GM23248 (cell line): ENCODE measurements around the gene ENG. TPM values are rescaled to one million over a fixed set of nuclear protein-coding genes. Genes with fewer than 3 reads are reported as not detected.
A peak's percentile ranks its signal among the peaks of the same experiment; 100 is the strongest.

ENCODE experiments used
- DNase-seq: peaks from one replicate; pipeline ENCODE4 v3.0.0-alpha.2; 2015
- H2AFZ ChIP-seq: fragments of 200-600 bp; sonication (generic); 2 replicates; pipeline ENCODE4 v1.6.1; 2016; ENCODE audit warnings: antibody characterized with exemption
- H3F3A ChIP-seq: fragments of 200-600 bp; sonication (generic); 2 replicates; pipeline ENCODE4 v1.6.1; 2016; ENCODE audit warnings: mild to moderate bottlenecking, antibody characterized with exemption, mixed run types; ENCODE audit not compliant: insufficient read depth
- H3K27ac ChIP-seq: fragments of 200-600 bp; sonication (generic); 2 replicates; pipeline ENCODE4 v1.5.1; 2016; ENCODE audit warnings: mild to moderate bottlenecking
- H3K27me3 ChIP-seq: fragments of 200-600 bp; sonication (generic); replicated peaks from 2 replicates; pipeline ENCODE4 v1.6.1; 2016; ENCODE audit warnings: mild to moderate bottlenecking; ENCODE audit not compliant: insufficient read depth
- H3K36me3 ChIP-seq: fragments of 200-600 bp; sonication (generic); 2 replicates; pipeline ENCODE4 v1.6.1; 2016; ENCODE audit warnings: low read depth, mild to moderate bottlenecking
- H3K4me1 ChIP-seq: fragments of 200-600 bp; sonication (generic); 2 replicates; pipeline ENCODE4 v1.6.1; 2016; ENCODE audit warnings: mild to moderate bottlenecking; ENCODE audit not compliant: insufficient read depth
- H3K4me2 ChIP-seq: fragments of 200-600 bp; sonication (generic); one replicate; pipeline ENCODE4 v1.6.1; 2016; ENCODE audit warnings: mild to moderate bottlenecking; ENCODE audit not compliant: unreplicated experiment
- H3K4me3 ChIP-seq: fragments of 200-600 bp; sonication (generic); 2 replicates; pipeline ENCODE4 v1.5.1; 2016; ENCODE audit warnings: mild to moderate bottlenecking
- H3K79me2 ChIP-seq: fragments of 200-600 bp; sonication (generic); 2 replicates; pipeline ENCODE4 v1.6.1; 2016; ENCODE audit warnings: mild to moderate bottlenecking; ENCODE audit not compliant: insufficient read depth
- H3K9ac ChIP-seq: fragments of 200-600 bp; sonication (generic); 2 replicates; pipeline ENCODE4 v1.6.1; 2016; ENCODE audit warnings: mild to moderate bottlenecking
- H3K9me2 ChIP-seq: fragments of 200-600 bp; sonication (generic); 2 replicates; pipeline ENCODE4 v1.6.1; 2016; ENCODE audit warnings: mixed run types, mild to moderate bottlenecking, moderate library complexity; ENCODE audit not compliant: insufficient read depth
- H3K9me3 ChIP-seq: fragments of 200-600 bp; sonication (generic); one replicate; pipeline ENCODE4 v1.6.1; 2017; ENCODE audit warnings: low read depth
- H4K20me1 ChIP-seq: fragments of 200-600 bp; sonication (generic); 2 replicates; pipeline ENCODE4 v1.6.0; 2016; ENCODE audit not compliant: insufficient read depth
- EZH2 ChIP-seq: fragments of 200-600 bp; sonication (generic); IDR thresholded peaks from 2 replicates; pipeline ENCODE4 v1.6.1; 2018; ENCODE audit warnings: antibody characterized with exemption, mild to moderate bottlenecking; ENCODE audit not compliant: insufficient read depth, poor library complexity, severe bottlenecking
- EZH2phosphoT487 ChIP-seq: fragments of 200-600 bp; sonication (generic); IDR thresholded peaks from 2 replicates; pipeline ENCODE4 v1.6.1; 2018; ENCODE audit warnings: antibody characterized with exemption, moderate library complexity, mild to moderate bottlenecking, low read depth; ENCODE audit not compliant: insufficient read depth
- WGBS, 2 experiments: methylation state at CpG; one replicate each; pipeline ENCODE4 v1.1.6; 2015 to 2017; ENCODE audit warnings: low lambda C conversion rate in 2 of 2, low coverage in 1 of 2; ENCODE audit errors: missing lambda C conversion rate in 2 of 2; 5-methylcytosine and 5-hydroxymethylcytosine counted together
- in situ Hi-C: fragments of 300-500 bp; cut with MboI; formaldehyde crosslinking; loops from 2 replicates; pipeline ENCODE4 v1.15.0; 2020
- polyA plus RNA-seq: library from polyadenylated mRNA; unstranded; fragments of >200 nt; fragmentation: Nextera tagmentation; extraction: Ambion mirVana; gene quantifications from 2 replicates; pipeline ENCODE4 v1.2.1, GENCODE V29; 2016
- total RNA-seq: library from RNA; depleted of rRNA; stranded (reverse); fragments of >200 nt; shearing (Covaris generic); gene quantifications from 2 replicates; pipeline ENCODE4 v1.2.3, GENCODE V29; 2014

ENG gene
- total and polyA plus RNA-seq, 2 experiments from 2014 or later = 54.5 to 226 TPM

DNA sequence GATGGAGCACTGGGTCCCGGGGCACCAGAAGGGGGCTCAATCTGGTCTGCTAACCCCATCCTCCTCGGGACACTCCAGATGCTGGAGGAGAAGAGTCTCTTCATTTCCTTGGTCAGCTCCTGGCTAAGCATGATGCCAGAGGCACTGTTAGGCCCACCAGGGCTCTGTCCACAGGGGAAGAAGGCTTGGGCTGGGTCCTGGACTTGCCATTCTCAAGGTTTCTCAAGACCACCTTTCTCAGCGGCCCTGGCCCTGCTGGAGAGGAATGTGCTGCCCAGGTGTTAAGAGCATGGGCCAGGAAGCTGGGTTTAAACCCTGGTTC is 83.9 kb downstream of the ENG start:
- Histone ChIP-seq H3K27me3 (no peaks in the 10 kb centered on the region), H3K27ac (no peak overlapping the region), H3K9me2 (no peaks in the 10 kb centered on the region), H3K36me3 (no peaks in the 10 kb centered on the region), H3K9ac (no peak overlapping the region), H3F3A (0 out of 2 replicates have a peak, but pooled peaks cover 3% of the 10 kb centered on the region), H3K4me1 (0 out of 2 replicates have a peak, but pooled peaks cover 4% of the 10 kb centered on the region), H4K20me1 (no peaks in the 10 kb centered on the region), H3K4me3 (peak overlapping the region; percentile 69; the same call in 1 of the 2 replicates), H3K4me2 (no peak overlapping the region), H3K79me2 (no peaks in the 10 kb centered on the region), H2AFZ (peak overlapping the region; percentile 75; the same call in 1 of the 2 replicates), H3K9me3 (no peaks in the 10 kb centered on the region)
- 45 to 73% methylated on average over 3 of the region's 3 CpGs for WGBS, 2 experiments
- DNase-seq = no peak
- in situ Hi-C loops = no loop called here
- no peak for TF ChIP-seq EZH2
- no peak for TF ChIP-seq EZH2phosphoT487

DNA sequence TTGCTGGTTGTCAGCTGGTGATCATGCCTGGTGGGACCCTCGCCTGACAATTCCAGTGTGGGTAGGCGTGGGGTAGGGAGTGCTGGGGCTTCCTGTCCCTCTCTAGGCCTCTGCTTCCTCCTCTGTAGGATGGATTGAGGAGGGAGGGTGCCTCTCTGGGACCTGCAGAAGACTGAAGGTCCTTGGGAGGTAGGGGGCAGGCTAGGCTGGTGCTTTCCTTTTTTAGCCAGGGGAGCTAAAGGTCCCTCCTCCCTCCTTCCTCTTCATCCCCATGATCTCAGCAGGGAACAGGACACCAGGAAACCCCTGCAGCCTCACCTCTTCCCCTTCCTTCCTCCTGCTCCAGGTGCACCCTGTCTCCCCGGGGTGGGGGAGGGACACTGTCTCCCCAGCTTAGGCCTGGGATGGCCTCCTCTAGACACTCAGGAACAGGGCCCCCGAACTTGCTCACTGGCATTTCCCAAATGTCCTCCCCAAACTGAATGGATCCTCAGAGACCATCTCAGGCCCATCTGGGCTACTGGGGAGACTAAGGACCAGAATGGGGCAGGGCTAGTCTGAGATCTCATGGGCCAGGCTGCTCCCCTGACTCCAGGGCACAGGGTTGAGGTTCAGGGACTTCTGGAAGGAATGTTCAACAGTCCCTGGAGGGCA is 84.4 kb downstream of the ENG start:
- Histone ChIP-seq H3F3A (0 out of 2 replicates have a peak, but pooled peaks cover 3% of the 10 kb centered on the region), H3K9me3 (no peaks in the 10 kb centered on the region), H3K27me3 (no peaks in the 10 kb centered on the region), H2AFZ (no peak overlapping the region), H3K4me2 (no peak overlapping the region), H3K36me3 (no peaks in the 10 kb centered on the region), H3K4me3 (no peak overlapping the region), H3K4me1 (0 out of 2 replicates have a peak, but pooled peaks cover 4% of the 10 kb centered on the region), H3K9me2 (no peaks in the 10 kb centered on the region), H4K20me1 (no peaks in the 10 kb centered on the region), H3K27ac (no peak overlapping the region), H3K9ac (no peak overlapping the region), H3K79me2 (no peaks in the 10 kb centered on the region)
- no peak for TF ChIP-seq EZH2phosphoT487
- no peak for TF ChIP-seq EZH2
- 62 to 73% methylated on average over 4 of the region's 4 CpGs for WGBS, 2 experiments
- in situ Hi-C loops = no loop called here
- no peak for DNase-seq

DNA sequence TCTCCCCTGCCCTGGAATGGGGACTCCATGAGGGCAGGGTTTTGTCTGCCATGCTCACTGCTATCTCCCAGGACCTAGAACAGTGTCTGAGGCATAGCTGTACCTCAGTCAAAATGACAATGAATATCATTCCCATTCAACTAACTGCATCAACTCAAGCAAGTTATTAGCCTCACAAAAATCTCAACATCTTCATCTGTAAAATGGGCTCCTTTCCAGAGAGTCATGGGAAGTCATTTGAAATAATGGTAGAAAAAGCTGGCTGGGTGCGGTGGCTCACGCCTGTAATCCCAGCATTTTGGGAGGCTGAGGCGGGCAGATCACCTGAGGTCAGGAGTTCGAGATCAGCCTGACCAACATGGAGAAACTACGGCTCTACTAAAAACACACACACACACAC is 85.4 kb downstream of the ENG start:
- no peaks in the 10 kb centered on the region for H3K36me3 ChIP-seq
- no peak for DNase-seq
- no peaks in the 10 kb centered on the region for H4K20me1 ChIP-seq
- H3K9me2 ChIP-seq = no peaks in the 10 kb centered on the region
- no peak overlapping the region for H3K4me2 ChIP-seq
- TF ChIP-seq EZH2phosphoT487 (no peak), EZH2 (no peak)
- H3K9ac ChIP-seq = no peak overlapping the region
- no peak overlapping the region for H3K4me3 ChIP-seq
- in situ Hi-C loops = no loop called here
- no peaks in the 10 kb centered on the region for H3K9me3 ChIP-seq
- 95 to 96% methylated on average over 5 of the region's 5 CpGs for WGBS, 2 experiments
- 0 out of 2 replicates have a peak, but pooled peaks cover 3% of the 10 kb centered on the region for H3F3A ChIP-seq
- no peak overlapping the region for H2AFZ ChIP-seq
- H3K27me3 ChIP-seq = no peaks in the 10 kb centered on the region
- H3K4me1 ChIP-seq = 0 out of 2 replicates have a peak, but pooled peaks cover 4% of the 10 kb centered on the region
- no peak overlapping the region for H3K27ac ChIP-seq
- H3K79me2 ChIP-seq = no peaks in the 10 kb centered on the region

DNA sequence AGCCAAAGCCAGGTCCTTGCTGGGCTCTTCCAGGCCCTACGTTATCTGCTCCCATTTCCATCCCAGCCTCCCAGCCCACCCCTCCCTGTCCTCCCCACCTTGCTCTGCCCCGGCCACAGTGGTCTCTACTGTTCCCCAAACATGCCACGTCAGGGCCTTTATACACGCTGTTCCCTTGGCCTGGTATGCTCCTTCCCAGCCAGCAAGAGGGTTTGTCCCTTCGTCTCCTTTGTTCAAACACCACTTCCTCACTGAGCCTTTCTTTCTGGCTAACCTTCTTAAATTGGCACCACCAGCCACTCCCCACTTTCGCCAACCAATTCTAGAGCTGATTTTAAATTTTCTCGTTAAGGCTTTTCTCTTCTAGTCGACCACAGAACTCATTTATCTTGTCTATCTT is 85.8 kb downstream of the ENG start:
- no peaks in the 10 kb centered on the region for H3K9me2 ChIP-seq
- in situ Hi-C loops = no loop called here
- TF ChIP-seq EZH2 (no peak), EZH2phosphoT487 (no peak)
- H4K20me1 ChIP-seq = no peaks in the 10 kb centered on the region
- H3K9me3 ChIP-seq = no peaks in the 10 kb centered on the region
- no peaks in the 10 kb centered on the region for H3K36me3 ChIP-seq
- H3K4me2 ChIP-seq = no peak overlapping the region
- no peak overlapping the region for H2AFZ ChIP-seq
- H3K4me3 ChIP-seq = no peak overlapping the region
- 86 to 91% methylated on average over 8 of the region's 8 CpGs for WGBS, 2 experiments
- H3F3A ChIP-seq = 0 out of 2 replicates have a peak, but pooled peaks cover 3% of the 10 kb centered on the region
- H3K27ac ChIP-seq = no peak overlapping the region
- no peak overlapping the region for H3K9ac ChIP-seq
- DNase-seq = no peak
- H3K4me1 ChIP-seq = 0 out of 2 replicates have a peak, but pooled peaks cover 4% of the 10 kb centered on the region
- no peaks in the 10 kb centered on the region for H3K27me3 ChIP-seq
- no peaks in the 10 kb centered on the region for H3K79me2 ChIP-seq
